ENCODE measurements around the gene ALKAL2.

The ALKAL2 gene

GRCh38 chr2:270861-271260 lies 17.0 kb downstream of the ALKAL2 start:
- no peak for DNase-seq (ENCODE audit: low read depth)

DNA sequence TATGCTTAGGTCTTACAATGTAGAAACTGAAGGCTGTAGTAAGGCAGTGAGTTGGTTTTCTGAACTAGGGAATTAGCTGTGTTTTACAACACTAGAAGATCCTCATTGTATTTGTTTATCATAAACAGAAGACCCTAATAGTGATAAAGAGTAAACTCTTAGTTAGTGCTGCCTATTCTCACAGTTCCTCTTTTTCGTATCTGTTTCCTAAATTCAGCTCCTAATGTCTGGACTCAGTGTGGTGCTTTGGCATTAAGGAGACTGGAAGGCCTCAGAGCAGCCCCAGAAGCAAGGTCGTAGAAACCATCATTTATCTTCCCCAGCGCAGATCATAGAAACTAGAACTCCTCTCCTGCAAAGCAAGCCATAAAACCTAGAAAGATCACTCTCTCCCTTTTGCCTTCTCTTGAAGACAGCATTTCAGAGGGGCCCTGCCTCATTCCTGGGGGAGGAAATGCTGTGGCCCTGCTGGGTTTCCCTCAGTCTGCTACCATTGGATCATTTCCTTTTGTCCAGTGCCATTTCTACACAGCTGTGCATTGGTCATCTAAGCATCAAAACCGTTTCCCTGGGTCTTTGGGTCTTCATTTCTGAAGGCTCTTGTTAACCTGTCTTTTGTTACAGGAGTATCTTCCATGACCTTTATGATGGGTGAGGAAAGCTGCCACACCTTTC lies 18.4 kb downstream of the ALKAL2 start:
- no peak for DNase-seq (ENCODE audit: low read depth)

DNA sequence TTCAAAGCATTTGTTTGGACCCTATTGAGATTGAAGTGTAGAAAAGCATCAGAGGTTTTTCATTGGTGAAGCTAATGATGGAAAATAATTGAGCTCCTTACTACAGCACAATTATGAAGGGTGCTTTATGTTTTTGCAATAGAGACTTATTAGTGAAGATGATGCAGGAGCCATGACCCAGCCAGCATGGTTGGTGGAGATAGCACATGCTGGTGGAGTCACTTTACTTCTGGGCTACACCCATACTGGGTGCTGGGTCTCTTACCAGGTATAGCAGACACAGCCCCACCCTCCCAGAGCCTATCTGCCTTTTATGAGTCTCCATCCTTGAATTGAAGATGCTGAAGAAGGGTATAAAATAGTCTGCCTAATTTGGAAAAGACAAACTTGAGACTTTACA lies 19.6 kb downstream of the ALKAL2 start:
- no peak for DNase-seq (ENCODE audit: low read depth)

DNA sequence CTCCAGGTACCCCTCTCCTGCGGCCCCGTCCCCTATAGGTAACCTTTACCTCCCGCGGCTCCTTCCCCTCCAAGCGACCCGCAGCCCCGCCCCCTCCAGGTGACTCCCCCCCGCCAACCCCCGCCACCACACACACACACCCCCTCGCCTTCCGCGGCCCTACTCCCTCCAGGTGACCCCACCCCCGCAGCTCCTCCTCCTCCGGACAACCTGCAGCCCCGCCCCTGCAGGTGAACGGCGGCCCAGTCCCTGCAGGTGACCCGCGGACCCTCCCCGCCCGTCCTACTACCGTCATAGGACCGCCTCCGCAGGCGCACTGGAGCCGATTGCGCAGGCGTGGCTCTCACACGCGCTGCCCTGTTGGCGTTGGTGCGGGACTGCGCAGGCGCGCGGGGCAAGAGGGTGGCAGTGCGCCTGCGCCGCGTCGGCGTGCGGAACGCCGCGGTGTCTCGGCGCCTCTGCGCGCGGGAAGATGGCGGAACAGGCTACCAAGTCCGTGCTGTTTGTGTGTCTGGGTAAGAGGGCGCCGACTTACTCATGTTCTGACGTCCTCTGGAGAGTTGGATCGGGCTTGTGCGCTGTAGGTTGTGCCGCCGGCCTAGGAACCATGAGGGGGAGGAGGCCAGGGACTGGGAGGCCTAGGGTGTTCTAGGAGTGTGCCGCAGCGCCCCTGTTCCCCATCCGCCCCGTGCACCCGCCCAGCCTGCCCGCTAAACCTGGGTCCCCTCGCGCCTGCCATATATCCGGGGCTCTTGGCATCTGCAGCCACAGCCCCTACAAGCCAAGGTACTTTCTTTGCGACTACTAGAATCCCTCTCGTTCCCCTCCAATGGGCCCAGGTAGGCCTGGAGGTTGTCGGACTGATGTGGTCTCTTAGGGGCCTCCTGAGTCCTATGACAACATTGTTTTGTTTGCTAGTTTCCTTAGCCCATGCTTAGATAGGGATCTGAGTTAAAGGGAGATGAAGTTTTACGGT lies 23.1 kb downstream of the ALKAL2 start, which contains the start of gene ACP1:
ACP1 (plus strand) TSS at position 455 of the 976 bp plus-strand sequence; CDS start at position 473, 18 bp downstream.
- DNase-seq (ENCODE audit: low read depth), result peak; percentile 84

DNA sequence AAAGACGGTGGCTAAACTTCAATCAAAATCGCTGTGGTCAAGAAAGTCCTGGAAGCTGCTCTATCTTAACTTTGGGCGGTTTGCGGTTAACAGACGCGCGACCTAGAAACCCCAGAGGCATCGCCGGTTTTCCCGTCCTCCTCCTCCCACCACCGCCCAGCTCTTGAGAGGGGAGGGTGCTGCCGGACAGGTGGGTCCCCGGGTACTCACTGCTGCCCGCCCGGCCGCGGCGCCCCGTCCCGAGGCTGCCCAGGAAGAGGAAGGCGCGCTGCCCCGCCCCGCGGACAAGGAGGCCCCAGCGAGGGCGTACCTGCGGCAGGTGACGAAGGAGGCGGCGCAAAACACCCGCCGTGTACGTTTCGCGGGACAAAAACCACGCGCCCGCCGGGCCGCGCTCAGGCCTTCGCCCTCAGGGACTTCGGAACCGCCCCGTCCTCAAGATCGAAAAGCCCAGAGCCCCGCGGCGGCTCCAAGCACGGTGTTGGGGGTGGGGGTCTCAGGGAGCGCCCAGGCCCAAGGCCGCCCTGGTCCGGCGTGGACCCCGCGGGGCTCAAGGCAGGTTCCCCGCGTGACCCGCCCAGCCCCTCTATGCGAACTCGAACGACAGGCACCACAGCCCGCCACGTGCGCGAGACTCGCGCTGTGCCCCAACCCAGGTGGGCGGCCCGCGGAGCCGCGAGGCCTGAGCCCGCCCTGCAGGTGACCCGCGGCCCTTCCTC lies 24.0 kb downstream of the ALKAL2 start, which contains the start of gene SH3YL1:
SH3YL1 (minus strand) TSS at position 259 of the 719 bp plus-strand sequence; CDS start at position 211, 48 bp downstream.
- DNase-seq (ENCODE audit: low read depth), result no peak

DNA sequence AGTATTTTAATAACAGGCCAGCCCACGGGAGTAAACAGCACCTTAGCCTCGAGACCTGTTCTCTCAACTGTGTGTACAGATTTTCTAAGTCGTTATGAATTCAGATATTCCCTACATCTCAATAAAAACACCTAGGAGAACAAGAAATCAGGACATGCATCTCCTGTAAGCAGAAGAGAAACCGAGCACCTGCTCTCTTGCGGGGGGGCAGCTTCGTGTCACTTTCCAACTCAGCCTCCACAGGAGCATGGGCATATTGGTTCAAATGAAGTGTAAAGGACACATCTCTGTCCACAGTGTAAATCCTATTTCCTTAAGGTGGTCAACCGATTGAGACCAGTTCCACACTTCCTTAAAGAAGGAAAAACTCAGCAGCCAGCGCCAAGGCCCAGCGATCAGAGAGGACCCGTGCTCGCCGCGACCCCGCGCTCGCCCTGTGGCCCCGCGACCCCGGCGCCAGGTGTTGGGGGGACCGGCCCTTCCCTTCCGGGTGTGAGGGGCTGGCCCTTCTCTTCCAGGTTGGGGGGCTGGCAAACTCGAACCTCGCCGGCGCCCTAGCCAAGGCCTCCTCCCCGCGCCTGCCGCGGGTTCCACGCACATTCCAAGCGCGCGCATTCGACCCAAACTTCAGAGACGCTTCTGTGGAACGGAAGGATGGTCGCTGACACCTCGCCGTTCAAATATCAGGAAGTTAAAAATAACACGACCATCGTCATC lies 24.7 kb downstream of the ALKAL2 start:
- no peak for DNase-seq (ENCODE audit: low read depth)

DNA sequence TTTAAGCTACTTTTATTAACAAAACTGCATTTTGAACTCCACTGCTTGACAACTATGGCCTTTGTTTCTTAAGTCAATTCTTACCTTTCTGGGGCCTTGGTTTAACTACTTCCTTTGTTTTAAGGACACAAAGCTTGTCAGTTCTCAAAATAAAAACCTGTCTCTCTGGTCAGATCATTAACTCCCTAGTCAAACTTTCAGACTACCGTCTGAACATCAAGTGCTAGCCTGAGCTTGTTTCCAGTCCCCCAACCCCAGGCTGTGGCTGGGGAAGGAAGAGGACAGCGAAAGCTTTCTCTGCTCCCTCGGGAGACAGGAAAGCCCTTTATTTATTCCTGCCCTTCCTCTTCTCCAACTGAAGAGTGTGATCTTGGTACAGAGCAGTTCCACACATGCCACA lies 25.8 kb downstream of the ALKAL2 start:
- DNase-seq (ENCODE audit: low read depth), result no peak

- DNase-seq (ENCODE audit: low read depth), result no peak
Observed at GRCh38 chr2:260507-261161, 27.3 kb downstream of the ALKAL2 start.

- no peak for DNase-seq (ENCODE audit: low read depth)
Observed at GRCh38 chr2:259789-260331, 28.0 kb downstream of the ALKAL2 start.

DNA sequence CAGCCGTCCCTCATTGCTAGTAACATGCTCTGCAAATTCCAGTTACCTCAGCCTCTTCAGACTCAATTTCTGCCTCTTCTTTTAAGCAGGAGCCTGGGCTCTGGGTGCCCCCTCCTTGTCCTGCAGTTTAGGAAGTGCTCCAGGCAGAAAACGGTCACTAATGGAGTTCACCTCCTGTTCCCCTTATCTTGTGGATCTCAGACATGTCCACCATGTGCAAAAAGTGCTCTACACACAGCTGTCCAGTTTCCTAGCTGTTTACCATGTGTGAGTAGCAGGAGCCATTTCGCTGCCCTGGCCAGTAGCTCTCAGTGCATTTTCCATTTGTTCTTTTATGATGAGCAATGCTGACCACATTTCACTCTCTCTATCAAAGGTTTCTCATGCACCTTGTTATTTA lies 29.0 kb downstream of the ALKAL2 start:
- no peak for DNase-seq (ENCODE audit: low read depth)

DNA sequence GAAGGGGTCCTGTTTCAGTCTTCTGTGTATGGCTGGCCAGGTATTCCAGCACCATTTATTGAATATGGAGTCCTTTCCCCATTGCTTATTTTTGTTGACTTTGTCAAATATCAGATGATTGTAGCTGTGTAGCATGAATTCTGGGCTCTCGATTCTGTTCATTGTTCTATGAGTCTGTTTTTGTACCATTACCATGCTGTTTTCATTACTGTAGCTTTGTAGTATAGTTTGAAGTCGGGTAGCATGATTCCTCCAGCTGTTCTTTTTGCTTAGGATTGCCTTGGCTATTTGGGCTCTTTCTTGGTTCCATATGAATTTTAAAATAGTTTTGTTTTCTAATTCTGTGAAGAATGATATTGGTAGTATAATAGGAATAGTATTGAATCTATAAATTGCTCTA lies 30.0 kb downstream of the ALKAL2 start:
- no peak for DNase-seq (ENCODE audit: low read depth)

- DNase-seq (ENCODE audit: low read depth), result no peak
Observed at GRCh38 chr2:257429-257828, 30.5 kb downstream of the ALKAL2 start.

DNA sequence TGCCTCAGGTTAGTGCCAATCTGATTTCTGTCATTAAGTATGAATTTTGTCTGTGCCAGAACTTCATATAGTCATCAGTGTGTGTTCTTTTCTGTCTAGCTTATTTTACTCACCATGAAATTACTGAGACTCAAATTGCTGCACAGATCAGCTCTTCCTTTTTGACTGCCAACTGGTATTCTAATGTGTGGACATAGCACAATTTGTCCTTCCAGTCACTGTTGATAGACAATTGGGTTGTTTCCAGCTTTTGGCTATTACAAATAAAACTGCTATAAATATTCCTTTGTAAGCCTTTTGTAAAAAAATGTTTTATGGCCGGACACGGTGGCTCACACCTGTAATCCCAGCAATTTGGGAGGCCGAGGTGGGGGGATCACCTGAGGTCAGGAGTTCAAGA lies 31.8 kb downstream of the ALKAL2 start:
- no peak for DNase-seq (ENCODE audit: low read depth)

GRCh38 chr2:255195-255594 lies 32.7 kb downstream of the ALKAL2 start:
- no peak for DNase-seq (ENCODE audit: low read depth)

DNA sequence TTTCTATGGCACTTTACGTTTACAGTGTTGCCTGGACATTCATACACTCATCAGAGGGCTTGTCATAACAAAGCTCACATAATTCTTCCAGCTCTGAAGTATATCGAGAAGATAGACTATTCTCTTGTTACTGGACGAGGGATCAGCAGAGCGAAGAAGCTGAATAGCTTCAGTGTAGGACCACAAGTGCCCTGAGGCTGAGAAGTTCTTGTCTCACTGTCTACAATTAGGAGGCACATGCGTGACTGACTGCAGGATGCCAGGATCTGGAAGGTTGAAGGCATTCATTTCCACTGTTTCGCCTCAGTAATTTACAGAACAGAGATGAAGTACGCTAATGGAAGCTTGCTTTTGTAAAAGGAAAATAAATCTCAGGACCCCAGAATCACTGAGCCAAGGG lies 33.6 kb downstream of the ALKAL2 start:
- DNase-seq (ENCODE audit: low read depth), result no peak

GRCh38 chr2:253202-253638 lies 34.7 kb downstream of the ALKAL2 start:
- DNase-seq (ENCODE audit: low read depth), result no peak

- DNase-seq (ENCODE audit: low read depth), result no peak
Observed at GRCh38 chr2:252001-252602, 35.8 kb downstream of the ALKAL2 start.

DNA sequence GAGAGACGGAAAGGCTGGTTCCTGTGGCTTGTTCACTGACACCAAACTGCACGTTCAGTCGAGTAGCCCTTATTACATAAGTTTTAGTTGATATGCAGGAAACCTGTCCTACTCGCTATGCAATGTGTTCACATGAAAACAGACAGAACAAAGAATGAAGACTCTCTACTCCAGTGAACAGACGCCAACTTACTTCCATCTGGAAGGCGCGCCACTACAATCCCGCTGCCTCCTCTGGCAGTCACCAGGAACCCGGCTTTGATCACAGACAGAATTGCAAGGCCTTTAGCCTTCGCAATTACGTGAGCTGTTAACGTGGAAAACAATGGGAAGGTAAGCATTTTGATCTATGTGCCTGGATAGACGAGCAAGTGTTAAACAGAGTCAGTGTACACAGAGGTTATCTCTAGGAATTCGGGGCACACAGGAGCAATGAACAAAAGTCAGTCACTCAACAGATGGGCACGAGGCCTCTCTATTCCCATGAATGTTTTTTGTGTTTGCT lies 38.3 kb downstream of the ALKAL2 start:
- no peak for DNase-seq (ENCODE audit: low read depth)

GRCh38 chr2:248724-249123 lies 39.2 kb downstream of the ALKAL2 start:
- no peak for DNase-seq (ENCODE audit: low read depth)

- DNase-seq (ENCODE audit: low read depth), result no peak
Observed at GRCh38 chr2:246489-247144, 41.3 kb downstream of the ALKAL2 start.

Measured in stimulated activated CD8-positive, alpha-beta memory T cell treated with anti-CD3 and anti-CD28 coated beads, Interleukin-15, amount 100 ng/mL, for 1 hour (primary cell).